Stimulated activated CD4-positive, alpha-beta T cell treated with anti-CD3 and anti-CD28 coated beads, Interleukin-15, amount 100 ng/mL, for 1 hour (primary cell): ENCODE results near the gene AARS1.
"Not testable (repeated sequence)": the region's sequence is repeated elsewhere in the genome, so short reads cannot be mapped to it uniquely, and the experiment has no call there.

Source experiments
- DNase-seq, 2 donors: peaks; one replicate each; pipeline ENCODE4 v3.0.0-alpha.2; 2020; ENCODE audit warnings: low read depth in 1 of 2, low spot score in 1 of 2

Gene AARS1

GRCh38 chr16:70226024-70226423 lies 63.3 kb downstream of the AARS1 start:
- DNase-seq = not testable (repeated sequence)

GRCh38 chr16:70225430-70225829 lies 63.9 kb downstream of the AARS1 start:
- DNase-seq = not testable (repeated sequence)

- not testable (repeated sequence) for DNase-seq
Observed at GRCh38 chr16:70224645-70225044, 64.7 kb downstream of the AARS1 start.

GRCh38 chr16:70223971-70224513 lies 65.3 kb downstream of the AARS1 start:
- DNase-seq = not testable (repeated sequence)

GRCh38 chr16:70223216-70223615 lies 66.1 kb downstream of the AARS1 start:
- not testable (repeated sequence) for DNase-seq

GRCh38 chr16:70222574-70222973 lies 66.7 kb downstream of the AARS1 start:
- not testable (repeated sequence) for DNase-seq

- DNase-seq = not testable (repeated sequence)
Observed at GRCh38 chr16:70218586-70218985, 70.7 kb downstream of the AARS1 start.

GRCh38 chr16:70206382-70206781 lies 82.9 kb downstream of the AARS1 start:
- not testable (repeated sequence) for DNase-seq

GRCh38 chr16:70204668-70205405 lies 84.5 kb downstream of the AARS1 start:
- DNase-seq = not testable (repeated sequence)

GRCh38 chr16:70204010-70204409 lies 85.3 kb downstream of the AARS1 start:
- not testable (repeated sequence) for DNase-seq

- DNase-seq = not testable (repeated sequence)
Observed at GRCh38 chr16:70203508-70203907, 85.8 kb downstream of the AARS1 start.
